ENCODE results near the gene ZNF451. TPM values are rescaled to one million over a fixed set of nuclear protein-coding genes. Genes with fewer than 3 reads are reported as not detected.

Gene ZNF451
- total RNA-seq, 1 donor from 2014 or later: 21.5 TPM

GRCh38 chr6:57216235-57217101, 126.5 kb downstream of the ZNF451 start:
- H3K36me3 ChIP-seq: no peaks in the 10 kb centered on the region
- intact Hi-C loops (cut with DNase I): no loop called here
- H3K4me3 ChIP-seq: no peak overlapping the region
- no peaks in the 10 kb centered on the region for H3K27me3 ChIP-seq
- peaks cover 0 to 5% of the 10 kb centered on the region in 2 donors for H3K9me3 ChIP-seq
- H3K4me1 ChIP-seq: no peaks in the 10 kb centered on the region
- no peak for DNase-seq (ENCODE audit: low spot score in 2 of 2)
- TF ChIP-seq, protein P1, sequence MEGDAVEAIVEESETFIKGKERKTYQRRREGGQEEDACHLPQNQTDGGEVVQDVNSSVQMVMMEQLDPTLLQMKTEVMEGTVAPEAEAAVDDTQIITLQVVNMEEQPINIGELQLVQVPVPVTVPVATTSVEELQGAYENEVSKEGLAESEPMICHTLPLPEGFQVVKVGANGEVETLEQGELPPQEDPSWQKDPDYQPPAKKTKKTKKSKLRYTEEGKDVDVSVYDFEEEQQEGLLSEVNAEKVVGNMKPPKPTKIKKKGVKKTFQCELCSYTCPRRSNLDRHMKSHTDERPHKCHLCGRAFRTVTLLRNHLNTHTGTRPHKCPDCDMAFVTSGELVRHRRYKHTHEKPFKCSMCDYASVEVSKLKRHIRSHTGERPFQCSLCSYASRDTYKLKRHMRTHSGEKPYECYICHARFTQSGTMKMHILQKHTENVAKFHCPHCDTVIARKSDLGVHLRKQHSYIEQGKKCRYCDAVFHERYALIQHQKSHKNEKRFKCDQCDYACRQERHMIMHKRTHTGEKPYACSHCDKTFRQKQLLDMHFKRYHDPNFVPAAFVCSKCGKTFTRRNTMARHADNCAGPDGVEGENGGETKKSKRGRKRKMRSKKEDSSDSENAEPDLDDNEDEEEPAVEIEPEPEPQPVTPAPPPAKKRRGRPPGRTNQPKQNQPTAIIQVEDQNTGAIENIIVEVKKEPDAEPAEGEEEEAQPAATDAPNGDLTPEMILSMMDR (IDR thresholded peaks at IDR 0.05): no peak
- H3K27ac ChIP-seq: no peak overlapping the region

DNA sequence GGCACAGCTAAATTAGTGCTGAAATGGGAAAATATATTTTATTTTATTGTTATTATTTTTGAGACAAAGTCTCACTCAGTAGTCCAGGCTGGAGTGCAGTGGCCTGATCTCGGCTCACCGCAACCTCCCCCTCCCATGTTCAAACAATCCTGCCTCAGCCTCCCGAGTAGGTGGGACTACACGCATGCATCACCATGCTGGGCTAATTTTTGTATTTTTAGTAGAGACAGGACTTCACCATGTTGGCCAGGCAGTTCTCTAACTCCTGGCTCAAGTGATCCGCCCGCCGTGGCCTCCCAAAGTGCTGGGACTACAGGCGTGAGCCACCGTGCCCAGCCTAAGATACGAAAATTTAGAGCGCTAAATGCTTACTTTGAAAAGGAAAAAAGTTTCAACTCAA, 127.3 kb downstream of the ZNF451 start:
- no peaks in the 10 kb centered on the region for H3K36me3 ChIP-seq
- DNase-seq (ENCODE audit: low spot score in 2 of 2): no peak
- H3K4me3 ChIP-seq: no peak overlapping the region
- peaks cover 0 to 5% of the 10 kb centered on the region in 2 donors for H3K9me3 ChIP-seq
- H3K4me1 ChIP-seq: no peaks in the 10 kb centered on the region
- TF ChIP-seq, protein P1 (IDR thresholded peaks at IDR 0.05): no peak
- intact Hi-C loops (cut with DNase I): no loop called here
- no peak overlapping the region for H3K27ac ChIP-seq
- no peaks in the 10 kb centered on the region for H3K27me3 ChIP-seq

Other genes starting within 250 kb of the ZNF451 start
- gene BEND6, start 135.1 kb upstream of the ZNF451 start, total RNA-seq: 1.3 TPM
- 2.0 TPM for gene KIAA1586, start 43.5 kb upstream of the ZNF451 start, total RNA-seq
- gene BAG2, start 82.1 kb downstream of the ZNF451 start, total RNA-seq: 7.7 TPM
- 19.9 TPM for gene RAB23, start 132.1 kb downstream of the ZNF451 start, total RNA-seq
- 0.85 TPM for gene PRIM2, start 227.4 kb downstream of the ZNF451 start, total RNA-seq